ENCODE data around the gene GCNT2.
"Not testable (repeated sequence)": the region's sequence is repeated elsewhere in the genome, so short reads cannot be mapped to it uniquely, and the experiment has no call there.

GCNT2 gene

GRCh38 chr6:10582774-10583508, 61.8 kb downstream of the GCNT2 start:
- no peak for DNase-seq

GRCh38 chr6:10583509-10583901, 62.4 kb downstream of the GCNT2 start:
- no peak for DNase-seq

- no peak for DNase-seq
Observed at GRCh38 chr6:10584607-10585006, 63.5 kb downstream of the GCNT2 start.

GRCh38 chr6:10585209-10585845, 64.2 kb downstream of the GCNT2 start:
- DNase-seq, result no peak

GRCh38 chr6:10586302-10586701, 65.2 kb downstream of the GCNT2 start:
- DNase-seq, result no peak

- no peak for DNase-seq
Observed at GRCh38 chr6:10587656-10588406, 66.7 kb downstream of the GCNT2 start.

GRCh38 chr6:10588562-10589428, 67.6 kb downstream of the GCNT2 start:
- no peak for DNase-seq

- no peak for DNase-seq
Observed at GRCh38 chr6:10589429-10589727, 68.2 kb downstream of the GCNT2 start.

GRCh38 chr6:10589983-10590382, 68.8 kb downstream of the GCNT2 start:
- no peak for DNase-seq

- no peak for DNase-seq
Observed at GRCh38 chr6:10591422-10592160, 70.4 kb downstream of the GCNT2 start.

GRCh38 chr6:10595731-10596664, 74.8 kb downstream of the GCNT2 start:
- DNase-seq, result no peak

- no peak for DNase-seq
Observed at GRCh38 chr6:10597499-10598001, 76.4 kb downstream of the GCNT2 start.

GRCh38 chr6:10598084-10598960, 77.2 kb downstream of the GCNT2 start:
- no peak for DNase-seq

- no peak for DNase-seq
Observed at GRCh38 chr6:10599046-10599445, 77.9 kb downstream of the GCNT2 start.

GRCh38 chr6:10600681-10601080, 79.5 kb downstream of the GCNT2 start:
- not testable (repeated sequence) for DNase-seq

- no peak for DNase-seq
Observed at GRCh38 chr6:10603219-10603618, 82.1 kb downstream of the GCNT2 start.

- DNase-seq, result no peak
Observed at GRCh38 chr6:10609038-10609437, 87.9 kb downstream of the GCNT2 start.

- no peak for DNase-seq
Observed at GRCh38 chr6:10610289-10610688, 89.1 kb downstream of the GCNT2 start.

GRCh38 chr6:10612161-10612560, 91.0 kb downstream of the GCNT2 start:
- no peak for DNase-seq

- no peak for DNase-seq
Observed at GRCh38 chr6:10613077-10613476, 91.9 kb downstream of the GCNT2 start.
